OCI-LY1 (cell line): ENCODE data around the gene OAF.

Source experiments
- CTCF ChIP-seq: fragments of 200-600 bp; sonication (generic), shearing (Covaris generic); IDR thresholded peaks from 2 replicates; pipeline ENCODE4 v1.5.1; 2017; ENCODE audit warnings: mild to moderate bottlenecking, antibody characterized with exemption, low read length, moderate library complexity, mixed read lengths
- EZH2 ChIP-seq: fragments of 200-600 bp; sonication (generic), shearing (Covaris generic); IDR thresholded peaks from 2 replicates; pipeline ENCODE4 v1.8.0; 2017; ENCODE audit warnings: borderline replicate concordance, mixed run types, mild to moderate bottlenecking, antibody characterized with exemption, low read length, moderate library complexity, mixed read lengths

- TF ChIP-seq CTCF = no peak
- no peak for TF ChIP-seq EZH2
Observed at GRCh38 chr11:120197977-120198376, 12.9 kb upstream of the OAF start.
